SW480 (cell line): ENCODE results near the gene MS4A15.
"Not testable (repeated sequence)": the region's sequence is repeated elsewhere in the genome, so short reads cannot be mapped to it uniquely, and the experiment has no call there.

ENCODE experiments used
- DNase-seq: peaks from one replicate; pipeline ENCODE4 v3.0.0-alpha.2; 2016; ENCODE audit warnings: low spot score

The MS4A15 gene

GRCh38 chr11:60754887-60755286, 1.8 kb upstream of the MS4A15 start:
- no peak for DNase-seq

GRCh38 chr11:60757231-60757800, 649 bp downstream of the MS4A15 start:
- DNase-seq: no peak

GRCh38 chr11:60758671-60759070, 2.0 kb downstream of the MS4A15 start:
- DNase-seq: not testable (repeated sequence)

GRCh38 chr11:60759438-60760225, 3.0 kb downstream of the MS4A15 start:
- DNase-seq: not testable (repeated sequence)

- no peak for DNase-seq
Observed at GRCh38 chr11:60761436-60762190, 4.9 kb downstream of the MS4A15 start.

GRCh38 chr11:60762851-60763691, 6.4 kb downstream of the MS4A15 start:
- peak; percentile 30 for DNase-seq

GRCh38 chr11:60763692-60764369, 7.2 kb downstream of the MS4A15 start:
- DNase-seq: no peak

GRCh38 chr11:60764879-60765278, 8.2 kb downstream of the MS4A15 start:
- DNase-seq: no peak

- no peak for DNase-seq
Observed at GRCh38 chr11:60765355-60765754, 8.7 kb downstream of the MS4A15 start.

- no peak for DNase-seq
Observed at GRCh38 chr11:60766547-60766946, 9.9 kb downstream of the MS4A15 start.

GRCh38 chr11:60767388-60767811, 10.7 kb downstream of the MS4A15 start:
- DNase-seq: peak; percentile 18

GRCh38 chr11:60768202-60768601, 11.5 kb downstream of the MS4A15 start:
- no peak for DNase-seq

GRCh38 chr11:60769273-60769672, 12.6 kb downstream of the MS4A15 start:
- no peak for DNase-seq

- DNase-seq: no peak
Observed at GRCh38 chr11:60769811-60770210, 13.1 kb downstream of the MS4A15 start.

- no peak for DNase-seq
Observed at GRCh38 chr11:60771146-60771545, 14.5 kb downstream of the MS4A15 start.

- peak; percentile 14 for DNase-seq
Observed at GRCh38 chr11:60771879-60772525, 15.3 kb downstream of the MS4A15 start.

GRCh38 chr11:60772666-60773065, 16.0 kb downstream of the MS4A15 start:
- DNase-seq: no peak

GRCh38 chr11:60774726-60775125, 18.1 kb downstream of the MS4A15 start:
- no peak for DNase-seq

GRCh38 chr11:60775420-60775961, 18.8 kb downstream of the MS4A15 start:
- peak; percentile 86 for DNase-seq

GRCh38 chr11:60776167-60776566, 19.5 kb downstream of the MS4A15 start:
- DNase-seq: no peak

GRCh38 chr11:60777106-60777505, 20.4 kb downstream of the MS4A15 start:
- peak; percentile 52 for DNase-seq
